IMR-90 (cell line): Measurements from ENCODE around the gene PPIL6. TPM values are rescaled to one million over a fixed set of nuclear protein-coding genes. Genes with fewer than 3 reads are reported as not detected.

Source experiments
- ATAC-seq: fragments of 200-7000 bp; cut with Tn5 transposase; 2 replicates; pipeline ENCODE4 v1.9.1; 2020; ENCODE audit warnings: low read depth, mild to moderate bottlenecking, moderate library complexity
- BruUV-seq: library from RNA; stranded (reverse); fragments of 400-500 nt; replicated peaks from 2 replicates; lab custom pipeline; 2021; lab: Mats Ljungman, UMichigan
- CTCF ChIA-PET: fragments of 300-600 bp; formaldehyde crosslinking; extraction: SDS; loops from one replicate; lab custom pipeline; 2021; ENCODE audit warnings: antibody characterized with exemption; lab: Yijun Ruan, JAX
- POLR2A ChIA-PET: fragments of 300-600 bp; sonication (Branson Sonifier 250); formaldehyde crosslinking; loops from one replicate; lab custom pipeline; 2022; ENCODE audit warnings: antibody characterized with exemption; ENCODE audit not compliant: unreplicated experiment; lab: Charles Lee
- DNase-seq: peaks from one replicate; pipeline ENCODE4 v3.0.0; 2013
- H2AFZ ChIP-seq: replicated peaks from 2 replicates; pipeline ENCODE3; 2013; ENCODE audit warnings: low read length, mild to moderate bottlenecking; ENCODE audit not compliant: poor library complexity
- H2AK5ac ChIP-seq: 2 replicates; pipeline ENCODE4 v1.6.1; 2013; ENCODE audit warnings: low read depth, low read length, inconsistent platforms
- H2AK9ac ChIP-seq: replicated peaks from 2 replicates; pipeline ENCODE3; 2013; ENCODE audit warnings: mild to moderate bottlenecking, low read depth, low read length, moderate library complexity; ENCODE audit not compliant: poor library complexity
- H2BK120ac ChIP-seq: 2 replicates; pipeline ENCODE4 v1.6.1; 2013; ENCODE audit warnings: low read depth, low read length, inconsistent platforms
- H2BK15ac ChIP-seq: 3 replicates; pipeline ENCODE4 v1.6.1; 2013; ENCODE audit warnings: low read depth, low read length, inconsistent platforms
- H2BK20ac ChIP-seq: 2 replicates; pipeline ENCODE4 v1.6.1; 2013; ENCODE audit warnings: low read depth, mild to moderate bottlenecking, inconsistent platforms, low read length, moderate library complexity
- H2BK5ac ChIP-seq: 2 replicates; pipeline ENCODE4 v1.6.1; 2013; ENCODE audit warnings: mild to moderate bottlenecking, low read depth, low read length, inconsistent platforms; ENCODE audit not compliant: poor library complexity, severe bottlenecking
- H3K14ac ChIP-seq: replicated peaks from 2 replicates; pipeline ENCODE4 v1.6.1; 2013; ENCODE audit warnings: low read depth, low read length, inconsistent platforms
- H3K18ac ChIP-seq: 2 replicates; pipeline ENCODE4 v1.6.1; 2013; ENCODE audit warnings: low read depth, low read length, control low read depth
- H3K23ac ChIP-seq: 2 replicates; pipeline ENCODE4 v1.6.1; 2013; ENCODE audit warnings: low read depth, low read length, inconsistent platforms
- H3K27ac ChIP-seq: 2 replicates; pipeline ENCODE4 v1.5.1; 2013; ENCODE audit warnings: mild to moderate bottlenecking, control low read depth, low read length; ENCODE audit not compliant: insufficient read depth
- H3K27me3 ChIP-seq: 2 replicates; pipeline ENCODE4 v1.6.1; 2013; ENCODE audit warnings: low read length; ENCODE audit not compliant: control insufficient read depth, insufficient read depth
- H3K36me3 ChIP-seq: 2 replicates; pipeline ENCODE4 v1.6.1; 2013; ENCODE audit warnings: low read length, mixed read lengths; ENCODE audit not compliant: control insufficient read depth, insufficient read depth
- H3K4ac ChIP-seq: 2 replicates; pipeline ENCODE4 v1.6.1; 2013; ENCODE audit warnings: low read depth, low read length, inconsistent platforms
- H3K4me1 ChIP-seq: 2 replicates; pipeline ENCODE4 v1.6.1; 2013; ENCODE audit warnings: low read length, mixed read lengths; ENCODE audit not compliant: control insufficient read depth, insufficient read depth
- H3K4me2 ChIP-seq: 2 replicates; pipeline ENCODE4 v1.6.1; 2013; ENCODE audit warnings: low read depth, mild to moderate bottlenecking, control low read depth, low read length, moderate library complexity
- H3K4me3 ChIP-seq: 2 replicates; pipeline ENCODE4 v1.5.1; 2013; ENCODE audit warnings: low read depth, mild to moderate bottlenecking, control low read depth, low read length, moderate library complexity; ENCODE audit not compliant: insufficient read depth
- H3K56ac ChIP-seq: 2 replicates; pipeline ENCODE4 v1.6.1; 2013; ENCODE audit warnings: low read length, inconsistent platforms; ENCODE audit not compliant: insufficient read depth; ENCODE audit errors: extremely low read depth
- H3K79me1 ChIP-seq, 2 experiments: 2 replicates each; pipeline ENCODE4 v1.6.1; 2013; ENCODE audit warnings: low read length in 2 of 2, inconsistent platforms in 1 of 2, low read depth in 1 of 2
- H3K9ac ChIP-seq: 2 replicates; pipeline ENCODE4 v1.6.1; 2013; ENCODE audit warnings: low read depth, low read length, control low read depth
- H3K9me1 ChIP-seq: 2 replicates; pipeline ENCODE4 v1.6.1; 2013; ENCODE audit warnings: low read length, inconsistent platforms; ENCODE audit not compliant: insufficient read depth
- H3K9me3 ChIP-seq: 2 replicates; pipeline ENCODE4 v1.6.1; 2013; ENCODE audit warnings: low read length; ENCODE audit not compliant: control insufficient read depth, insufficient read depth
- H4K20me1 ChIP-seq: 2 replicates; pipeline ENCODE4 v1.6.1; 2013; ENCODE audit warnings: low read length, inconsistent platforms; ENCODE audit not compliant: insufficient read depth
- H4K5ac ChIP-seq: 2 replicates; pipeline ENCODE4 v1.6.1; 2013; ENCODE audit warnings: mild to moderate bottlenecking, low read depth, low read length, control low read depth
- H4K8ac ChIP-seq, 2 experiments: 2 replicates each; pipeline ENCODE4 v1.6.1; 2013; ENCODE audit warnings: low read depth in 2 of 2, low read length in 2 of 2, control low read depth in 1 of 2, inconsistent platforms in 1 of 2
- H4K91ac ChIP-seq: 2 replicates; pipeline ENCODE4 v1.6.1; 2013; ENCODE audit warnings: low read depth, low read length, inconsistent platforms; ENCODE audit not compliant: insufficient read depth
- BHLHE40 ChIP-seq: fragments of 150-350 bp; IDR thresholded peaks from 2 replicates; pipeline ENCODE4 v1.6.1; 2016; ENCODE audit warnings: mild to moderate bottlenecking, low read depth, low read length
- CEBPB ChIP-seq: IDR thresholded peaks from 2 replicates; pipeline ENCODE4 v1.6.1; 2012; ENCODE audit warnings: low read depth, low read length, improper control_type of control experiment
- CHD1 ChIP-seq: IDR thresholded peaks from 2 replicates; pipeline ENCODE4 v1.6.1; 2012; ENCODE audit warnings: low read depth, low read length, improper control_type of control experiment
- CTCF ChIP-seq: conservative IDR thresholded peaks from 2 replicates; pipeline ENCODE4 v1.5.1; 2012; ENCODE audit warnings: mild to moderate bottlenecking, low read depth, low read length, improper control_type of control experiment
- ELK1 ChIP-seq: fragments of 150-350 bp; IDR thresholded peaks from 2 replicates; pipeline ENCODE4 v1.6.1; 2016; ENCODE audit warnings: low read depth, mild to moderate bottlenecking, low read length, moderate library complexity, borderline replicate concordance
- FOS ChIP-seq: fragments of 150-350 bp; IDR thresholded peaks from 2 replicates; pipeline ENCODE4 v1.6.1; 2016; ENCODE audit warnings: low read depth, low read length
- MAFK ChIP-seq: IDR thresholded peaks from 2 replicates; pipeline ENCODE4 v1.6.1; 2012; ENCODE audit warnings: low read depth, low read length, improper control_type of control experiment
- MAZ ChIP-seq: IDR thresholded peaks from 2 replicates; pipeline ENCODE4 v1.6.1; 2012; ENCODE audit warnings: low read depth, mild to moderate bottlenecking, low read length, improper control_type of control experiment, moderate library complexity, borderline replicate concordance
- MXI1 ChIP-seq: IDR thresholded peaks from 2 replicates; pipeline ENCODE4 v1.6.1; 2012; ENCODE audit warnings: low read depth, mild to moderate bottlenecking, low read length, moderate library complexity, borderline replicate concordance
- POLR2A ChIP-seq: IDR thresholded peaks from 2 replicates; pipeline ENCODE4 v1.6.1; 2012; ENCODE audit warnings: mild to moderate bottlenecking, low read depth, low read length
- RAD21 ChIP-seq: IDR thresholded peaks from 2 replicates; pipeline ENCODE4 v1.6.1; 2012; ENCODE audit warnings: low read length, improper control_type of control experiment
- RFX5 ChIP-seq: IDR thresholded peaks from 2 replicates; pipeline ENCODE4 v1.8.0; 2012; ENCODE audit warnings: low read depth, mild to moderate bottlenecking, low read length, moderate library complexity
- SMC3 ChIP-seq: fragments of 150-350 bp; IDR thresholded peaks from 2 replicates; pipeline ENCODE4 v1.6.1; 2016; ENCODE audit warnings: low read depth, mild to moderate bottlenecking, antibody characterized with exemption, low read length, moderate library complexity
- USF2 ChIP-seq: fragments of 150-350 bp; IDR thresholded peaks from 2 replicates; pipeline ENCODE4 v1.6.1; 2017; ENCODE audit warnings: mild to moderate bottlenecking, antibody characterized with exemption, low read length, low read depth
- WGBS, 2 experiments: methylation state at CpG; one replicate each; pipeline versions ENCODE4 v1.1.5 to v1.1.7; 2013; ENCODE audit warnings: missing lambda C conversion rate in 2 of 2; ENCODE audit not compliant: insufficient read length in 1 of 2; ENCODE audit errors: extremely low coverage in 2 of 2; 5-methylcytosine and 5-hydroxymethylcytosine counted together
- dilution Hi-C: fragments of 300-500 bp; cut with HindIII; formaldehyde crosslinking; loops from one replicate; pipeline ENCODE4 v1.14.3; 2018; ENCODE audit warnings: low sequenced_read_pairs; ENCODE audit not compliant: unreplicated experiment
- in situ Hi-C: fragments of 300-500 bp; cut with MboI; formaldehyde crosslinking; loops from 3 replicates; pipeline ENCODE4 v1.14.3; 2019; ENCODE audit warnings: low sequenced_read_pairs, inconsistent platforms, mixed read lengths
- intact Hi-C: fragments of 100-400 bp; cut with micrococcal nuclease; formaldehyde crosslinking; loops from 2 replicates; pipeline ENCODE4 v1.10.0; 2022
- polyA plus RNA-seq, 3 experiments: library from polyadenylated mRNA; depleted of rRNA; stranded (reverse); fragments of >200 nt; gene quantifications; 2 replicates each; pipeline ENCODE4 v1.2.3, GENCODE V29; 2012; ENCODE audit warnings: low replicate concordance in 1 of 3
- total RNA-seq: library from RNA; depleted of rRNA; stranded (reverse); fragments of >200 nt; gene quantifications from 2 replicates; pipeline ENCODE4 v1.2.3, GENCODE V29; 2012

PPIL6 gene
- total and polyA plus RNA-seq, 2 of the 4 experiments (the other 2 are of a cell fraction), result 0.15 to 0.18 TPM

GRCh38 chr6:109475625-109476024 is 35.2 kb upstream of the PPIL6 start:
- H3K9me3 ChIP-seq, result no peaks in the 10 kb centered on the region
- H2AK5ac ChIP-seq, result no peak overlapping the region
- TF ChIP-seq FOS, result no peak
- no peak for TF ChIP-seq USF2
- no peak for TF ChIP-seq RFX5
- TF ChIP-seq CHD1, result no peak
- no peak for TF ChIP-seq MAZ
- no peak for TF ChIP-seq POLR2A
- TF ChIP-seq MAFK, result no peak
- no peak for TF ChIP-seq CTCF
- TF ChIP-seq CEBPB, result no peak
- no peak for TF ChIP-seq BHLHE40
- TF ChIP-seq SMC3, result no peak
- TF ChIP-seq MXI1, result no peak
- no peak for TF ChIP-seq RAD21
- no peak for TF ChIP-seq ELK1
- H4K8ac ChIP-seq, result no peak overlapping the region
- dilution Hi-C loops (no loop called here), in situ Hi-C loops (no loop called here), intact Hi-C loops (no loop called here)
- DNase-seq (no peak), ATAC-seq (no peak)
- H3K79me1 ChIP-seq, result peaks cover 40 to 49% of the 10 kb centered on the region in 2 experiments
- no peak overlapping the region for H3K9ac ChIP-seq
- no peak overlapping the region for H4K5ac ChIP-seq
- H3K4me1 ChIP-seq, result peaks cover 7% of the 10 kb centered on the region
- H3K14ac ChIP-seq, result no peak overlapping the region
- H3K23ac ChIP-seq, result no peak overlapping the region
- ChIA-PET CTCF (no interaction called here), POLR2A (no interaction called here)
- H2BK15ac ChIP-seq, result no peak overlapping the region
- H3K27me3 ChIP-seq, result no peaks in the 10 kb centered on the region
- no peak overlapping the region for H2AFZ ChIP-seq
- no peak overlapping the region for H2BK20ac ChIP-seq
- H2BK5ac ChIP-seq, result no peak overlapping the region
- no peak overlapping the region for H3K4me2 ChIP-seq
- no peak overlapping the region for H4K91ac ChIP-seq
- no peak overlapping the region for H3K56ac ChIP-seq
- peaks cover 7% of the 10 kb centered on the region; the same call in 1 of the 2 replicates for H4K20me1 ChIP-seq
- no peak overlapping the region for H3K4me3 ChIP-seq
- no TSS peak for BruUV-seq
- peaks cover 13% of the 10 kb centered on the region for H3K9me1 ChIP-seq
- no CpG with 5 or more reads among the region's 2 CpGs for WGBS, 2 experiments
- H3K27ac ChIP-seq, result no peak overlapping the region
- no peak overlapping the region for H2AK9ac ChIP-seq
- peaks cover 39% of the 10 kb centered on the region for H3K36me3 ChIP-seq
- no peak overlapping the region for H3K18ac ChIP-seq
- H3K4ac ChIP-seq, result no peak overlapping the region
- H2BK120ac ChIP-seq, result no peak overlapping the region
